ENCODE measurements around the gene FUT6.
"Not testable (repeated sequence)": the region's sequence is repeated elsewhere in the genome, so short reads cannot be mapped to it uniquely, and the experiment has no call there.

FUT6 gene, protein sequence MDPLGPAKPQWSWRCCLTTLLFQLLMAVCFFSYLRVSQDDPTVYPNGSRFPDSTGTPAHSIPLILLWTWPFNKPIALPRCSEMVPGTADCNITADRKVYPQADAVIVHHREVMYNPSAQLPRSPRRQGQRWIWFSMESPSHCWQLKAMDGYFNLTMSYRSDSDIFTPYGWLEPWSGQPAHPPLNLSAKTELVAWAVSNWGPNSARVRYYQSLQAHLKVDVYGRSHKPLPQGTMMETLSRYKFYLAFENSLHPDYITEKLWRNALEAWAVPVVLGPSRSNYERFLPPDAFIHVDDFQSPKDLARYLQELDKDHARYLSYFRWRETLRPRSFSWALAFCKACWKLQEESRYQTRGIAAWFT

DNA sequence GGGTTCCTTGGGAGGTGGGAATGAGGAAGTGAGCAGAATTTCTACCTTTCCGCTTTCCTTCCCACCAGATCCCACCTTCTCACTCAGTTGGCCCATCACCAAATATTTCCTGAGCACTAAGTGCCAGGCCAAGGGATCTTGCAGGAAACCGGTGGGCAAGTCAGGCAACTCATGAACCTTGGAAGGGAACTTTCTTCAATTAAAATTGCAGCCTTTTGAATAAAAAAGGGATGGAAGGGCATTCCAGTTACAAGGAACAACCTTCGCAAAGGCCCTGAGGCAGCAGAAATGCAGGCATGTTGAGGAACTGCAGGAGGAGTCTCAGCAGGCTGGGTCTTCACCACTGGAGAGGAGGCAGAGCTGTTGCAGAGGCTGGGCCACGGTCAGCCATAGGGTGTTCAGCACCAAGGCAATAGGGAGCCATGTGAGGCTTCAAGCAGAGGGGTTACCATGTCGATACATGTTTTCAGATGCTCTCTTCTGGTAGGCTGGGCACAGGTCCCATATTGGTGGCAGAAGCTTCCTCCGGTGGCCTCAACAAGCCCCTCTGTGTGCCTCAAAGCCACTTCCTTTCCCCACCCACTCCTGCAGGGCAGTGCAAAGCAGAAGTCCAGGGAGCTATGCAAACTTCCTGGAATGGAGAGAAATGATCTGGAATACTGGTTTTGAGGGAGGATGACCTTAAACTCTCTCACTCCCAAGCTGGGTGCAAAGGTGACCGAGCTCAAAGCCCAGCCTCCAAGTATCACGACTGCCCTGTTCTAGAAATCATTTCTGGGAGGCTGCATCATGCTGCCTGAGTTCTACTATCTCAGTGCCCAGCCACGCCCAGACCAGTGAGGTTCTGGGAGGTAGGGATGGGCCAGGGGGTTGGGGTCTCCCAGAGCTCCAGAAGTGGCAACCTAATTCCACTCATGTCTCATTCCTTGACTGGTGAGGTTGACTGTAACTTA lies at the start of gene FUT6:
Gene FUT6, minus strand, starts transcription at position 638 of the 953 bp plus-strand sequence. CDS start 7,135 bp downstream, outside the sequence.
- DNase-seq (ENCODE audit: low read depth): no peak

DNA sequence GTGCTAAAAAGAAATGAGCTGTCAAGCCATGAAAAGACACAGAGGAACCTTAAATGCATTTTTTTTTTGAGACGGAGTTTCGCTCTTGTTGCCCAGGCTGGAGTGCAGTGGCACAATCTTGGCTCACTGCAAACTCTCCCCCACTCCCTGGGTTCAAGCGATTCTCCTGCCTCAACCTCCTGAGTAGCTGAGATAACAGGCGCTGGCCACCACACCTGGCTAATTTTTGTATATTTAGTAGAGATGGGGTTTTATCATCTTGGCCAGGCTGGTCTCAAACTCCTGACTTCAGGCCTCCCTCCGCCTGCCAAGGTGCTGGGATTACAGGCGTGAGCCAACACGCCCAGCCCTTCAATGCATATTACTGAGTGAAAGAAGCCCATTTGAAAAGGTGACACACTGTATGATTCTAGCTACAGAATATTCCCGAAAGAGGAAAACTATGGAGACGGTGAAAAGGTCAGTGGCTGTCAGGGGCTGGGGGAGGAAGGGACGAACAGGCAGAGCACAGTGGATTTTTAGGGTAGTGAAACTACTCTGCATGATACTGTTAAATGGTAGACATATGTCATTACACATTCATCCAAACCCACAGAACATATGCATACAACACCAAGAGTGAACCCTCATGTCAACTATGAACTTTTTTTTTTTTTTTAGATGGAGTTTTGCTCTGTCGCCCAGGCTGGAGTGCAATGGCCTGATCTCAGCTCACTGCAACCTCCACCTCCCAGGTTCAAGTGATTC lies 44.7 kb upstream of the FUT6 start:
- DNase-seq (ENCODE audit: low read depth): not testable (repeated sequence)

DNA sequence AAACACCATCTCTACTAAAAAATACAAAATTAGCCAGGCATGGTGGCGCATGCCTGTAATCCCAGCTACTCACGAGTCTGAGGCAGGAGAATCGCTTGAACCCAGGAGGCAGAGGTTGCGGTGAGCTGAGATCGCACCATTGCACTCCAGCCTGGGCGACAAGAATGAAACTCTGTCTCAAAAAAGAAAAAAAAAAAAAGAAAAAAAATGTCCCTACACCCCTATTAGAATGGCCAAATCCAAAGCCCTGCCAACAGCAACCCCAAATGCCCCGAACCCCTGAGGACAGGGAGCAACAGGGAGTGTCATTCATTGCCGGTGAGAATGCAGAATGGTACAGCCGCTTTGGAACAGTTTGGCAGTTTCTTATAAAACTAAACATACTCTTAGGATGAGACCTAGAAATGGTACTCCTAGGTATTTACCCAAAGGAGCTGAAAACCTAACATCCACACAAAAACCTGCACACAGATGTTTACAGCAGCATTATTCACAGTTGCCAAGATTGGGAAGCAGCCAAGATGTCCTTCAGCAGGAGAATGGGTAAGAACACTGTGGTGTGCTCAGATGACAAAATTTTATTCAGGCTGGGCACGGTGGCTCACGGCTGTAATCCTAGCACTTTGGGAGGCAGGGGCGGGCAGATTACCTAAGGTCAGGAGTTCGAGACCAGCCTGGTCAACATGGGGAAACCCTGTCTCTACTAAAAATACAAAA lies 43.8 kb upstream of the FUT6 start:
- DNase-seq (ENCODE audit: low read depth): not testable (repeated sequence)

DNA sequence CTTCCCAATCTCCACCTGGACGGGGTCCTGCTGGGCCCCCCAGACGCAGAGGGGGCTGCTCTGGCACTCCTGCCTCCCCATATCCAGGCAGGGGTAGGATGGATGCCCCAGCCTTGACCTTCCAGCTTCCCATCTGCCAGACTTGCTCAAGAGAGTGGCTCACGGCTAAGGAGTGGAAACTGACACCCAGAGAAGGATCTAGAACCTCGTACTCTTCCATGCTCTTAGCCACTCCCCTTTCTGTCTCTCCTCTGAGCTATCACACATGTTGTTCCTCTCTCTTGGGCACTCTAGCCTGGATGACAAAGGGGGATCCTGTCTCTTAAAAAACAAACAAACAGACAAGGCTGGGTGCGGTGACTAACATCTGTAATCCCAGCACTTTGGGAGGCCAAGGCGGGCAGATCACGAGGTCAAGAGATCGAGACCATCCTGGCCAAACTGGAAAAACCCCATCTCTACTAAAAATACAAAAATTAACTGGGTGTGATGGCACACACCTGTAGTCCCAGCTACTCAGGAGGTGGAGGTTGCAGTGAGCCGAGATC lies 43.0 kb upstream of the FUT6 start:
- DNase-seq (ENCODE audit: low read depth): no peak

DNA sequence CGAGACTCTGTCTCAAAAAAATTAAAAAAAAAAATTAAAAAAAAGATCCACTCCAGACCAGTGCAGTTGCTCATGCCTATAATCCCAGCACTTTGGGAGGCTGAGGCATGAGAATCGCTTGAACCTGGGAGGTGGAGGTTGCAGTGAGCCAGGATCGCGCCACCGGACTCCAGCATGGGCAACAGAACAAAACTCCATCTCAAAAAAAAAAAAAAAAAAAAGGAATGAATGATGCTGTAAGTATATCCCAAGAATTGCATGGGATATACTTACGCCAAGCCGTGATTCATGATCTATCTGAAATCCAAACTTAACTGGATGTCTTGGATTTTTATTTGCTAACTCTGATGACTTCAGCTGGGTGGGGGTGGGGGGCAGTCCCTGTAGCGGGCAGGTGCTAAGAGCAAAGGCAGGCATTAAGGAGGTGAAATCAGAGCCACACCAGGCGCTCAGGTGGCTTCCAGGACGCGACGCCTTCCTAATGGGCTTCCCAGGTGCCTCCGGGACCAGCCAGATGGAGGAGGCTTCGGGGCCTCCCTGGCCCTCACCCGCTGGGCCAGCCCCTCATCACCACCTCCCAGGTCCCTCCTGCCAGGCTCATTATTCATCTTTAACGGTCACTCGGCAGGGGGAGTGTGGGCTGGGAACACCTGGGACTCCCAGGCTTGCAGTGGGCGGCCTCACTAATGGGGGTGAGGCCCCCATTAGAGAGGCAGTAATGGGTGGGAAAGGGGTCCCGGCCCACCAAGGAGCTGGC lies 42.2 kb upstream of the FUT6 start:
- DNase-seq (ENCODE audit: low read depth): no peak

GRCh38 chr19:5880604-5881078 lies 41.1 kb upstream of the FUT6 start:
- peak; percentile 64 for DNase-seq (ENCODE audit: low read depth)

GRCh38 chr19:5880196-5880595 lies 40.7 kb upstream of the FUT6 start:
- no peak for DNase-seq (ENCODE audit: low read depth)

GRCh38 chr19:5877882-5878281 lies 38.4 kb upstream of the FUT6 start:
- no peak for DNase-seq (ENCODE audit: low read depth)

GRCh38 chr19:5877427-5877826 lies 37.9 kb upstream of the FUT6 start:
- no peak for DNase-seq (ENCODE audit: low read depth)

DNA sequence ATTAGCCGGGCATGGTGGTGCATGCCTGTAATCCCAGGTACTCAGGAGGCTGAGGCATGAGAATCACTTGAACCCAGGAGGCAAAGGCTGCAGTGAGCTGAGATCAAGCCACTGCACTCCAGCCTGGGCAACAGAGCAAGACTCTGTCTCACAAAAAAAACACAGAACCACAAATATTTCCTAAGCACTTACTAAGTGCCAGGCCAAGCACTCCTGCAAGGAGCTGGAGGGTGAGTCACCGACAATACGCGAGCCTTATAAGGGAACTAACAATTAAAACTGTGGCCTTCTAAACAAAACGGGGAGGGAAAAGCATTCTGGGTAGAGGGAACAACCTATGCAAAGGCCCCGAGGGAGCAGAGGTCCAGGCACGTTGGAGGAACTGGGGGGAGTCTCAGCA lies 35.0 kb upstream of the FUT6 start:
- peak; percentile 65 for DNase-seq (ENCODE audit: low read depth)

DNA sequence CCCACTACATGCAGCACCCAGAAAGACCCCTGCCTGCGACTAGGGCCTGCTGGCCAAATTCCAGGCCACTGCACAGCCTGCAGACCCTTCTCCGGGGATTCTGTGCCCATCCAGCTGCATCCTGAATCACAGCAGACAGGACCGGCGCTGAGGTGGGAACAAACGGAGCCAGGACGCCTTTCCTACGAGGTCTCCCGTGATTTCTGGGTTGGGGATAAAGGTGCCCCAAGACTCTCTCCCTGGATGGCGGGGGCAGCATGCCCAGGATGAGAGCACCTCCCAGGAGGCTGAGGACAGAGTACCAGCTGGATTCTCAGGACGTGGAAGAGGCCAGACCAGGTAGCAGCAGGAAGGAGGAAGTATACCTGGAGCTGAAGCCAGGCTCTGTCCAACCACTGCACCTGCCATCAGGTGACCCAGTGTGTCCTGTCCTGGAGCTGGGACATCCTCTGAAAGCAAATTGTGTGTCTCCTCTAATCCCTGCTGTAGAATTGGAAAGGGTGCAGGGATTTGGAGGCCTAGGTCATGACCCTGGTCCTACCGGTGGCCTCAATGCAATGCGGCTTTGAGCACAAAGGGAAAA lies 34.2 kb upstream of the FUT6 start:
- DNase-seq (ENCODE audit: low read depth): no peak

DNA sequence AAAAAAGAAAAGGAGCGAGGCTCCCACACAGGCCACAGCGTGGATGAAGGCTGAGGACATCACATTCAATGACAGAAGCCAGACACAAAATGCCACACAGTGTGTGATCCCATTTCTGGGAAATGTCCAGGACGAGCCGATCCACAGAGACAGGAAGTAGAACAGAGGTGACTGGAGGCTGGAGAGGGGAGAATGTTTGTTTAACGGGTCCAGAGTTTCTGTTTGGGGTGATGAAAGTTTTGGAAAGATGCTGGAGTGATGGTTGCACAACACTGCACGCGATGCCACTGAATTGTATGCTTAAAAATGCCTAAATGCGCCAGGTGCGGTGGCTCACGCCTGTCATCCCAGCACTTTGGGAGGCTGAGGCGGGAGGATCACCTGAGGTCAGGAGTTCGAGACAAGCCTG lies 31.5 kb upstream of the FUT6 start:
- no peak for DNase-seq (ENCODE audit: low read depth)

- no peak for DNase-seq (ENCODE audit: low read depth)
These were observed 28.0 kb upstream of the FUT6 start for GRCh38 chr19:5867201-5868136.

GRCh38 chr19:5865772-5866171 lies 26.3 kb upstream of the FUT6 start:
- DNase-seq (ENCODE audit: low read depth): no peak

DNA sequence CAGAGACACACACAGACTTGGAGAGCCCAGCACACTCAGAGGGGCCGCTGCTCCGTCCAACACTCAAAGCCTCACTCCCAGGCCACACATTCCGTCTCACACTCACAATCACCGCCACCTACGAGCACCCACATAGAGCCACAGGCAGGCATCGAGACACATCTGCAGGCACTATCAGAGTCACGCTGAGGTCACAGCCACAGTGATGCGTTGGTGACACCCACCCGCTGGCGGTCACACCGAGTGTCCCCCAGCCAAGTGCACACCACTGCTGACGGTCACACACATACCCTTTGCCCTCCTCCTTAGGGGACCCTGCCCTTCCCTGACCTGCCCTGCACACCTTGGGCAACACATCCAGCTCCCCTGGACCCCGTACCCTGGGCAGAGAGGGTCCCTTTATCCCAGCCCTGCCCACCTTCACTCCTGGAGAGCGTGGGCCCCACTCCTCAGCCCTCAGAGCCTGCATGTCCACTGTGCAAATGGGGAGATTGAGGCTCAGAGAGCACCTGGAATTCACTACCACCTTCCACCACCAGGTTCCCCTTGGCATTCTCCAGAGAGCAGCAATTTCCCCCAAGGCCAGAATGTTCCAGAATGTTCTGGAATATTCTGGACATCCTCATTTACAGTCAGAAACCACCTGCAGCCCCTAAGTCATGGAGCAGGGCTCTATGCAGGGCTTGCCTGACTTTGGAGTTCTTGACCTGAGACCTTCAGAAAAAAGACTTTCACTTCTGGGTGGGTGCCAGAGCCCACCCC lies 25.4 kb upstream of the FUT6 start:
- no peak for DNase-seq (ENCODE audit: low read depth)

- DNase-seq (ENCODE audit: low read depth): no peak
These were observed 24.7 kb upstream of the FUT6 start for GRCh38 chr19:5864013-5864720.

GRCh38 chr19:5863030-5863665 lies 23.6 kb upstream of the FUT6 start:
- DNase-seq (ENCODE audit: low read depth): no peak

Data from amniotic epithelial cell (primary cell).